Measurements from ENCODE around the gene C19orf47.
A peak's percentile ranks its signal among the peaks of the same experiment; 100 is the strongest.

DNA sequence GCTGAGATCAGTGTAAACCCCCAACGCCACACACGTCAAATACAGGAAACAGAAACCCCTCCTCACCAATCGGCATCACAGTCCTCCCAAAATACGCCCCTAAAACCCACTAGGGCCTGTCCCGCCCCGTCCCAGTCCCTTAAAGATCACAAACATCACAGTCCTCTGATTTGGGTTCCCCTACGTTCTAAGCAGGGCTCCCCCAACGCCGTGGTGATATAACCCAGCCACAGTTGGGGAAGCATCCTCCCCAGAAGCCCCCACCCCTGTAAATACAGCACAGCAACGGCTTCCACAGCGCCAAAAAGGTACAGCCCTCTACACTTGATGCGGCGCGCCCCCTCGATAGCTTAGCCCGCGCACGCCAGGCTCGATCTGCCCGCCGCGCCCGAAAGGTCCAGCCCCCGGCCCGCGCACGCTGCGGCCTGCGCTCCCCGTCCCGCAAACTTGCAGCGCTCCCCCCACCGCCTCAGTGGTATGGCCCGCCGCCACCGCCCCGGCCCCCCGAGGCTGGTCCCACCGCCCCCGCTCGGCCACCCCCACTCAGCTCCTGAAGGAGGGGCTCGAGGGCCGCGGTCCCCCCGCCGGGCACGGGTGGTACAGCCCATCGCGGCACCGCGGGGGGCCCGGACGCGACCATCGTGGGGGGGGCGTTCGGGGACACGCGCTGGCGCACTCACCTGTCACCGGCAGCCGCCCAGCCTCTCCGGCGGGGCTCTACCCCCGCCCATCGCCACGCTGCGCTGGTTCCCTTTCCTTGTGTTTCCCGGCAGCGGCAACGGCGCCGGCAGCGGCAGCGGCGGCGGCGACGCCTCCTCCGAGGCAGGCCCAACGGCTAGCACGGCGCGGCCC lies 63.5 kb downstream of the C19orf47 start, which contains the start of gene AKT2:
- TF ChIP-seq, protein P1, sequence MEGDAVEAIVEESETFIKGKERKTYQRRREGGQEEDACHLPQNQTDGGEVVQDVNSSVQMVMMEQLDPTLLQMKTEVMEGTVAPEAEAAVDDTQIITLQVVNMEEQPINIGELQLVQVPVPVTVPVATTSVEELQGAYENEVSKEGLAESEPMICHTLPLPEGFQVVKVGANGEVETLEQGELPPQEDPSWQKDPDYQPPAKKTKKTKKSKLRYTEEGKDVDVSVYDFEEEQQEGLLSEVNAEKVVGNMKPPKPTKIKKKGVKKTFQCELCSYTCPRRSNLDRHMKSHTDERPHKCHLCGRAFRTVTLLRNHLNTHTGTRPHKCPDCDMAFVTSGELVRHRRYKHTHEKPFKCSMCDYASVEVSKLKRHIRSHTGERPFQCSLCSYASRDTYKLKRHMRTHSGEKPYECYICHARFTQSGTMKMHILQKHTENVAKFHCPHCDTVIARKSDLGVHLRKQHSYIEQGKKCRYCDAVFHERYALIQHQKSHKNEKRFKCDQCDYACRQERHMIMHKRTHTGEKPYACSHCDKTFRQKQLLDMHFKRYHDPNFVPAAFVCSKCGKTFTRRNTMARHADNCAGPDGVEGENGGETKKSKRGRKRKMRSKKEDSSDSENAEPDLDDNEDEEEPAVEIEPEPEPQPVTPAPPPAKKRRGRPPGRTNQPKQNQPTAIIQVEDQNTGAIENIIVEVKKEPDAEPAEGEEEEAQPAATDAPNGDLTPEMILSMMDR (IDR thresholded peaks at IDR 0.05 in 8 of 11, conservative IDR thresholded peaks at IDR 0.05 in 3 of 11), result peak in 1 of 11 experiments; percentile 19
- peak; percentile 15 to 78 (median 51) for TF ChIP-seq POLR2AphosphoS5 (IDR thresholded peaks at IDR 0.05)
